IMR-90 (cell line): ENCODE measurements around the gene NR1D1. TPM values are rescaled to one million over a fixed set of nuclear protein-coding genes. Genes with fewer than 3 reads are reported as not detected.
A peak's percentile ranks its signal among the peaks of the same experiment; 100 is the strongest.

Source experiments
- ATAC-seq: fragments of 200-7000 bp; cut with Tn5 transposase; 2 replicates; pipeline ENCODE4 v1.9.1; 2020; ENCODE audit warnings: low read depth, mild to moderate bottlenecking, moderate library complexity
- BruUV-seq: library from RNA; stranded (reverse); fragments of 400-500 nt; replicated peaks from 2 replicates; lab custom pipeline; 2021; lab: Mats Ljungman, UMichigan
- CTCF ChIA-PET: fragments of 300-600 bp; formaldehyde crosslinking; extraction: SDS; loops from one replicate; lab custom pipeline; 2021; ENCODE audit warnings: antibody characterized with exemption; lab: Yijun Ruan, JAX
- POLR2A ChIA-PET: fragments of 300-600 bp; sonication (Branson Sonifier 250); formaldehyde crosslinking; loops from one replicate; lab custom pipeline; 2022; ENCODE audit warnings: antibody characterized with exemption; ENCODE audit not compliant: unreplicated experiment; lab: Charles Lee
- DNase-seq: peaks from one replicate; pipeline ENCODE4 v3.0.0; 2013
- H2AFZ ChIP-seq: replicated peaks from 2 replicates; pipeline ENCODE3; 2013; ENCODE audit warnings: low read length, mild to moderate bottlenecking; ENCODE audit not compliant: poor library complexity
- H2AK5ac ChIP-seq: 2 replicates; pipeline ENCODE4 v1.6.1; 2013; ENCODE audit warnings: low read depth, low read length, inconsistent platforms
- H2AK9ac ChIP-seq: replicated peaks from 2 replicates; pipeline ENCODE3; 2013; ENCODE audit warnings: mild to moderate bottlenecking, low read depth, low read length, moderate library complexity; ENCODE audit not compliant: poor library complexity
- H2BK120ac ChIP-seq: 2 replicates; pipeline ENCODE4 v1.6.1; 2013; ENCODE audit warnings: low read depth, low read length, inconsistent platforms
- H2BK15ac ChIP-seq: 3 replicates; pipeline ENCODE4 v1.6.1; 2013; ENCODE audit warnings: low read depth, low read length, inconsistent platforms
- H2BK20ac ChIP-seq: 2 replicates; pipeline ENCODE4 v1.6.1; 2013; ENCODE audit warnings: low read depth, mild to moderate bottlenecking, inconsistent platforms, low read length, moderate library complexity
- H2BK5ac ChIP-seq: 2 replicates; pipeline ENCODE4 v1.6.1; 2013; ENCODE audit warnings: mild to moderate bottlenecking, low read depth, low read length, inconsistent platforms; ENCODE audit not compliant: poor library complexity, severe bottlenecking
- H3K14ac ChIP-seq: replicated peaks from 2 replicates; pipeline ENCODE4 v1.6.1; 2013; ENCODE audit warnings: low read depth, low read length, inconsistent platforms
- H3K18ac ChIP-seq: 2 replicates; pipeline ENCODE4 v1.6.1; 2013; ENCODE audit warnings: low read depth, low read length, control low read depth
- H3K23ac ChIP-seq: 2 replicates; pipeline ENCODE4 v1.6.1; 2013; ENCODE audit warnings: low read depth, low read length, inconsistent platforms
- H3K27ac ChIP-seq: 2 replicates; pipeline ENCODE4 v1.5.1; 2013; ENCODE audit warnings: mild to moderate bottlenecking, control low read depth, low read length; ENCODE audit not compliant: insufficient read depth
- H3K27me3 ChIP-seq: 2 replicates; pipeline ENCODE4 v1.6.1; 2013; ENCODE audit warnings: low read length; ENCODE audit not compliant: control insufficient read depth, insufficient read depth
- H3K36me3 ChIP-seq: 2 replicates; pipeline ENCODE4 v1.6.1; 2013; ENCODE audit warnings: low read length, mixed read lengths; ENCODE audit not compliant: control insufficient read depth, insufficient read depth
- H3K4ac ChIP-seq: 2 replicates; pipeline ENCODE4 v1.6.1; 2013; ENCODE audit warnings: low read depth, low read length, inconsistent platforms
- H3K4me1 ChIP-seq: 2 replicates; pipeline ENCODE4 v1.6.1; 2013; ENCODE audit warnings: low read length, mixed read lengths; ENCODE audit not compliant: control insufficient read depth, insufficient read depth
- H3K4me2 ChIP-seq: 2 replicates; pipeline ENCODE4 v1.6.1; 2013; ENCODE audit warnings: low read depth, mild to moderate bottlenecking, control low read depth, low read length, moderate library complexity
- H3K4me3 ChIP-seq: 2 replicates; pipeline ENCODE4 v1.5.1; 2013; ENCODE audit warnings: low read depth, mild to moderate bottlenecking, control low read depth, low read length, moderate library complexity; ENCODE audit not compliant: insufficient read depth
- H3K56ac ChIP-seq: 2 replicates; pipeline ENCODE4 v1.6.1; 2013; ENCODE audit warnings: low read length, inconsistent platforms; ENCODE audit not compliant: insufficient read depth; ENCODE audit errors: extremely low read depth
- H3K79me1 ChIP-seq, 2 experiments: 2 replicates each; pipeline ENCODE4 v1.6.1; 2013; ENCODE audit warnings: low read length in 2 of 2, inconsistent platforms in 1 of 2, low read depth in 1 of 2
- H3K9ac ChIP-seq: 2 replicates; pipeline ENCODE4 v1.6.1; 2013; ENCODE audit warnings: low read depth, low read length, control low read depth
- H3K9me1 ChIP-seq: 2 replicates; pipeline ENCODE4 v1.6.1; 2013; ENCODE audit warnings: low read length, inconsistent platforms; ENCODE audit not compliant: insufficient read depth
- H3K9me3 ChIP-seq: 2 replicates; pipeline ENCODE4 v1.6.1; 2013; ENCODE audit warnings: low read length; ENCODE audit not compliant: control insufficient read depth, insufficient read depth
- H4K20me1 ChIP-seq: 2 replicates; pipeline ENCODE4 v1.6.1; 2013; ENCODE audit warnings: low read length, inconsistent platforms; ENCODE audit not compliant: insufficient read depth
- H4K5ac ChIP-seq: 2 replicates; pipeline ENCODE4 v1.6.1; 2013; ENCODE audit warnings: mild to moderate bottlenecking, low read depth, low read length, control low read depth
- H4K8ac ChIP-seq, 2 experiments: 2 replicates each; pipeline ENCODE4 v1.6.1; 2013; ENCODE audit warnings: low read depth in 2 of 2, low read length in 2 of 2, control low read depth in 1 of 2, inconsistent platforms in 1 of 2
- H4K91ac ChIP-seq: 2 replicates; pipeline ENCODE4 v1.6.1; 2013; ENCODE audit warnings: low read depth, low read length, inconsistent platforms; ENCODE audit not compliant: insufficient read depth
- BHLHE40 ChIP-seq: fragments of 150-350 bp; IDR thresholded peaks from 2 replicates; pipeline ENCODE4 v1.6.1; 2016; ENCODE audit warnings: mild to moderate bottlenecking, low read depth, low read length
- CEBPB ChIP-seq: IDR thresholded peaks from 2 replicates; pipeline ENCODE4 v1.6.1; 2012; ENCODE audit warnings: low read depth, low read length, improper control_type of control experiment
- CHD1 ChIP-seq: IDR thresholded peaks from 2 replicates; pipeline ENCODE4 v1.6.1; 2012; ENCODE audit warnings: low read depth, low read length, improper control_type of control experiment
- ELK1 ChIP-seq: fragments of 150-350 bp; IDR thresholded peaks from 2 replicates; pipeline ENCODE4 v1.6.1; 2016; ENCODE audit warnings: low read depth, mild to moderate bottlenecking, low read length, moderate library complexity, borderline replicate concordance
- FOS ChIP-seq: fragments of 150-350 bp; IDR thresholded peaks from 2 replicates; pipeline ENCODE4 v1.6.1; 2016; ENCODE audit warnings: low read depth, low read length
- MAFK ChIP-seq: IDR thresholded peaks from 2 replicates; pipeline ENCODE4 v1.6.1; 2012; ENCODE audit warnings: low read depth, low read length, improper control_type of control experiment
- MAZ ChIP-seq: IDR thresholded peaks from 2 replicates; pipeline ENCODE4 v1.6.1; 2012; ENCODE audit warnings: low read depth, mild to moderate bottlenecking, low read length, improper control_type of control experiment, moderate library complexity, borderline replicate concordance
- MXI1 ChIP-seq: IDR thresholded peaks from 2 replicates; pipeline ENCODE4 v1.6.1; 2012; ENCODE audit warnings: low read depth, mild to moderate bottlenecking, low read length, moderate library complexity, borderline replicate concordance
- NFE2L2 ChIP-seq: fragments of 150-350 bp; IDR thresholded peaks from 2 replicates; pipeline ENCODE4 v1.6.1; 2016; ENCODE audit warnings: low read depth, mild to moderate bottlenecking, low read length
- POLR2A ChIP-seq: IDR thresholded peaks from 2 replicates; pipeline ENCODE4 v1.6.1; 2012; ENCODE audit warnings: mild to moderate bottlenecking, low read depth, low read length
- RAD21 ChIP-seq: IDR thresholded peaks from 2 replicates; pipeline ENCODE4 v1.6.1; 2012; ENCODE audit warnings: low read length, improper control_type of control experiment
- RCOR1 ChIP-seq: IDR thresholded peaks from 2 replicates; pipeline ENCODE4 v1.6.1; 2012; ENCODE audit warnings: mild to moderate bottlenecking, low read length, improper control_type of control experiment; ENCODE audit not compliant: insufficient replicate concordance
- RFX5 ChIP-seq: IDR thresholded peaks from 2 replicates; pipeline ENCODE4 v1.8.0; 2012; ENCODE audit warnings: low read depth, mild to moderate bottlenecking, low read length, moderate library complexity
- SMC3 ChIP-seq: fragments of 150-350 bp; IDR thresholded peaks from 2 replicates; pipeline ENCODE4 v1.6.1; 2016; ENCODE audit warnings: low read depth, mild to moderate bottlenecking, antibody characterized with exemption, low read length, moderate library complexity
- USF2 ChIP-seq: fragments of 150-350 bp; IDR thresholded peaks from 2 replicates; pipeline ENCODE4 v1.6.1; 2017; ENCODE audit warnings: mild to moderate bottlenecking, antibody characterized with exemption, low read length, low read depth
- WGBS, 2 experiments: methylation state at CpG; one replicate each; pipeline versions ENCODE4 v1.1.5 to v1.1.7; 2013; ENCODE audit warnings: missing lambda C conversion rate in 2 of 2; ENCODE audit not compliant: insufficient read length in 1 of 2; ENCODE audit errors: extremely low coverage in 2 of 2; 5-methylcytosine and 5-hydroxymethylcytosine counted together
- dilution Hi-C: fragments of 300-500 bp; cut with HindIII; formaldehyde crosslinking; loops from one replicate; pipeline ENCODE4 v1.14.3; 2018; ENCODE audit warnings: low sequenced_read_pairs; ENCODE audit not compliant: unreplicated experiment
- in situ Hi-C: fragments of 300-500 bp; cut with MboI; formaldehyde crosslinking; loops from 3 replicates; pipeline ENCODE4 v1.14.3; 2019; ENCODE audit warnings: low sequenced_read_pairs, inconsistent platforms, mixed read lengths
- intact Hi-C: fragments of 100-400 bp; cut with micrococcal nuclease; formaldehyde crosslinking; loops from 2 replicates; pipeline ENCODE4 v1.10.0; 2022
- polyA plus RNA-seq, 3 experiments: library from polyadenylated mRNA; depleted of rRNA; stranded (reverse); fragments of >200 nt; gene quantifications; 2 replicates each; pipeline ENCODE4 v1.2.3, GENCODE V29; 2012; ENCODE audit warnings: low replicate concordance in 1 of 3
- total RNA-seq: library from RNA; depleted of rRNA; stranded (reverse); fragments of >200 nt; gene quantifications from 2 replicates; pipeline ENCODE4 v1.2.3, GENCODE V29; 2012

Gene NR1D1
- total and polyA plus RNA-seq, 2 of the 4 experiments (the other 2 are of a cell fraction), result 0.36 to 7.2 TPM

GRCh38 chr17:40059729-40060475, 40.5 kb downstream of the NR1D1 start:
- H2BK15ac ChIP-seq, result no peak overlapping the region
- DNase-seq, result no peak
- POLR2A ChIA-PET, result interaction anchor here (0.5 kb wide), 1 partner anchor 39 kb away, joined by 3 read pairs; no protein-coding TSS in a partner anchor
- TF ChIP-seq RAD21 (no peak), USF2 (no peak), CHD1 (no peak), MAFK (no peak), CEBPB (no peak), MAZ (no peak), RCOR1 (no peak), BHLHE40 (no peak), MXI1 (no peak), ELK1 (no peak), FOS (no peak), RFX5 (no peak), POLR2A (no peak), SMC3 (no peak), NFE2L2 (no peak)

More at GRCh38 chr17:40059729-40060475, 40.5 kb downstream of the NR1D1 start:
- in situ Hi-C loops (no loop called here), dilution Hi-C loops (no loop called here), intact Hi-C loops (no loop called here)
- Histone ChIP-seq H2AFZ (no peak overlapping the region), H3K9ac (no peak overlapping the region), H2BK5ac (no peak overlapping the region), H3K9me1 (peaks cover 11% of the 10 kb centered on the region; the same call in 1 of the 2 replicates), H3K4me1 (peaks cover 15% of the 10 kb centered on the region), H3K4me3 (no peak overlapping the region), H4K20me1 (peaks cover 14% of the 10 kb centered on the region; the same call in 1 of the 2 replicates), H3K14ac (no peak overlapping the region), H3K4me2 (no peak overlapping the region), H3K36me3 (no peaks in the 10 kb centered on the region), H2AK5ac (no peak overlapping the region), H3K27me3 (no peaks in the 10 kb centered on the region), H3K18ac (no peak overlapping the region), H2BK20ac (no peak overlapping the region), H3K23ac (no peak overlapping the region), H3K9me3 (no peaks in the 10 kb centered on the region), H4K5ac (no peak overlapping the region), H2AK9ac (peak overlapping the region; percentile 78), H3K4ac (no peak overlapping the region), H3K79me1 (peaks cover 14 to 22% of the 10 kb centered on the region in 2 experiments), H2BK120ac (no peak overlapping the region), H3K27ac (no peak overlapping the region), H4K91ac (no peak overlapping the region), H3K56ac (no peak overlapping the region), H4K8ac (no peak overlapping the region)
- no TSS peak for BruUV-seq
- no peak for ATAC-seq
- CTCF ChIA-PET, result no interaction called here
- whole genome bisulfite sequencing, 2 experiments, result no CpG with 5 or more reads among the region's 8 CpGs
